ENCODE data around the gene TRIM49D2.
"Not testable (repeated sequence)": the region's sequence is repeated elsewhere in the genome, so short reads cannot be mapped to it uniquely, and the experiment has no call there.

Gene TRIM49D2

GRCh38 chr11:89923764-89924163, at the start of gene TRIM49D2:
TSS of gene TRIM49D2 (plus strand) at chr11:89924064. CDS start at chr11:89926762, 2,698 bp downstream.
- H2AFZ ChIP-seq (ENCODE audit: low read depth, low read length); H3K9me3 ChIP-seq (ENCODE audit: low read length); H3K36me3 ChIP-seq (ENCODE audit: insufficient read depth, low read length); H3K27me3 ChIP-seq (ENCODE audit: insufficient read depth, low read length); H3K4me3 ChIP-seq (ENCODE audit: low read length); H3K4me1 ChIP-seq (ENCODE audit: insufficient read depth, low read length): not testable (repeated sequence)

GRCh38 chr11:89877511-89877910, 46.4 kb upstream of the TRIM49D2 start:
- H3K9me3 ChIP-seq (ENCODE audit: low read length); H3K4me3 ChIP-seq (ENCODE audit: low read length); H3K4me1 ChIP-seq (ENCODE audit: insufficient read depth, low read length); H3K27me3 ChIP-seq (ENCODE audit: insufficient read depth, low read length); H2AFZ ChIP-seq (ENCODE audit: low read depth, low read length); H3K36me3 ChIP-seq (ENCODE audit: insufficient read depth, low read length): not testable (repeated sequence)

GRCh38 chr11:89893245-89893644, 30.6 kb upstream of the TRIM49D2 start:
- H2AFZ ChIP-seq (ENCODE audit: low read depth, low read length); H3K27me3 ChIP-seq (ENCODE audit: insufficient read depth, low read length); H3K4me1 ChIP-seq (ENCODE audit: insufficient read depth, low read length); H3K9me3 ChIP-seq (ENCODE audit: low read length); H3K36me3 ChIP-seq (ENCODE audit: insufficient read depth, low read length); H3K4me3 ChIP-seq (ENCODE audit: low read length): not testable (repeated sequence)

- not testable (repeated sequence) for H3K27me3 ChIP-seq (ENCODE audit: insufficient read depth, low read length); H3K36me3 ChIP-seq (ENCODE audit: insufficient read depth, low read length); H3K4me1 ChIP-seq (ENCODE audit: insufficient read depth, low read length); H3K4me3 ChIP-seq (ENCODE audit: low read length); H3K9me3 ChIP-seq (ENCODE audit: low read length); H2AFZ ChIP-seq (ENCODE audit: low read depth, low read length)
These were observed 23.1 kb upstream of the TRIM49D2 start for GRCh38 chr11:89900809-89901208.

- H3K36me3 ChIP-seq (ENCODE audit: insufficient read depth, low read length) = no peaks in the 10 kb centered on the region
- no peaks in the 10 kb centered on the region for H3K9me3 ChIP-seq (ENCODE audit: low read length)
- no peak within 1 kb of the TSS for H3K4me3 ChIP-seq (ENCODE audit: low read length)
- H3K27me3 ChIP-seq (ENCODE audit: insufficient read depth, low read length) = no peaks in the 10 kb centered on the region
- H3K4me1 ChIP-seq (ENCODE audit: insufficient read depth, low read length) = no peaks in the 10 kb centered on the region
- no peak within 1 kb of the TSS for H2AFZ ChIP-seq (ENCODE audit: low read depth, low read length)
These were observed 1.6 kb upstream of the TRIM49D2 start, which contains the start of gene TRIM49D1 for GRCh38 chr11:89922195-89922660. TSS of gene TRIM49D1 (minus strand) at chr11:89922245. CDS start at chr11:89917710, 4,535 bp downstream.

- not testable (repeated sequence) for H3K27me3 ChIP-seq (ENCODE audit: insufficient read depth, low read length); H3K36me3 ChIP-seq (ENCODE audit: insufficient read depth, low read length); H3K9me3 ChIP-seq (ENCODE audit: low read length); H2AFZ ChIP-seq (ENCODE audit: low read depth, low read length); H3K4me3 ChIP-seq (ENCODE audit: low read length); H3K4me1 ChIP-seq (ENCODE audit: insufficient read depth, low read length)
These were observed 37.0 kb downstream of the TRIM49D2 start for GRCh38 chr11:89960833-89961232.

- not testable (repeated sequence) for H3K9me3 ChIP-seq (ENCODE audit: low read length); H3K4me1 ChIP-seq (ENCODE audit: insufficient read depth, low read length); H3K36me3 ChIP-seq (ENCODE audit: insufficient read depth, low read length); H3K4me3 ChIP-seq (ENCODE audit: low read length); H3K27me3 ChIP-seq (ENCODE audit: insufficient read depth, low read length); H2AFZ ChIP-seq (ENCODE audit: low read depth, low read length)
These were observed 41.9 kb downstream of the TRIM49D2 start, which contains the start of gene TRIM64 for GRCh38 chr11:89965737-89966136. TSS of gene TRIM64 (plus strand) at chr11:89966037. CDS start at chr11:89968504, 2,467 bp downstream.
